IMR-90 (cell line): ENCODE data around the gene ANTXR1. TPM values are rescaled to one million over a fixed set of nuclear protein-coding genes. Genes with fewer than 3 reads are reported as not detected.

ENCODE experiments used
- ATAC-seq: fragments of 200-7000 bp; cut with Tn5 transposase; 2 replicates; pipeline ENCODE4 v1.9.1; 2020; ENCODE audit warnings: low read depth, mild to moderate bottlenecking, moderate library complexity
- BruUV-seq: library from RNA; stranded (reverse); fragments of 400-500 nt; replicated peaks from 2 replicates; lab custom pipeline; 2021; lab: Mats Ljungman, UMichigan
- CTCF ChIA-PET: fragments of 300-600 bp; formaldehyde crosslinking; extraction: SDS; loops from one replicate; lab custom pipeline; 2021; ENCODE audit warnings: antibody characterized with exemption; lab: Yijun Ruan, JAX
- POLR2A ChIA-PET: fragments of 300-600 bp; sonication (Branson Sonifier 250); formaldehyde crosslinking; loops from one replicate; lab custom pipeline; 2022; ENCODE audit warnings: antibody characterized with exemption; ENCODE audit not compliant: unreplicated experiment; lab: Charles Lee
- DNase-seq: peaks from one replicate; pipeline ENCODE4 v3.0.0; 2013
- H2AFZ ChIP-seq: replicated peaks from 2 replicates; pipeline ENCODE3; 2013; ENCODE audit warnings: low read length, mild to moderate bottlenecking; ENCODE audit not compliant: poor library complexity
- H2AK5ac ChIP-seq: 2 replicates; pipeline ENCODE4 v1.6.1; 2013; ENCODE audit warnings: low read depth, low read length, inconsistent platforms
- H2AK9ac ChIP-seq: replicated peaks from 2 replicates; pipeline ENCODE3; 2013; ENCODE audit warnings: mild to moderate bottlenecking, low read depth, low read length, moderate library complexity; ENCODE audit not compliant: poor library complexity
- H2BK120ac ChIP-seq: 2 replicates; pipeline ENCODE4 v1.6.1; 2013; ENCODE audit warnings: low read depth, low read length, inconsistent platforms
- H2BK15ac ChIP-seq: 3 replicates; pipeline ENCODE4 v1.6.1; 2013; ENCODE audit warnings: low read depth, low read length, inconsistent platforms
- H2BK20ac ChIP-seq: 2 replicates; pipeline ENCODE4 v1.6.1; 2013; ENCODE audit warnings: low read depth, mild to moderate bottlenecking, inconsistent platforms, low read length, moderate library complexity
- H2BK5ac ChIP-seq: 2 replicates; pipeline ENCODE4 v1.6.1; 2013; ENCODE audit warnings: mild to moderate bottlenecking, low read depth, low read length, inconsistent platforms; ENCODE audit not compliant: poor library complexity, severe bottlenecking
- H3K14ac ChIP-seq: replicated peaks from 2 replicates; pipeline ENCODE4 v1.6.1; 2013; ENCODE audit warnings: low read depth, low read length, inconsistent platforms
- H3K18ac ChIP-seq: 2 replicates; pipeline ENCODE4 v1.6.1; 2013; ENCODE audit warnings: low read depth, low read length, control low read depth
- H3K23ac ChIP-seq: 2 replicates; pipeline ENCODE4 v1.6.1; 2013; ENCODE audit warnings: low read depth, low read length, inconsistent platforms
- H3K27ac ChIP-seq: 2 replicates; pipeline ENCODE4 v1.5.1; 2013; ENCODE audit warnings: mild to moderate bottlenecking, control low read depth, low read length; ENCODE audit not compliant: insufficient read depth
- H3K27me3 ChIP-seq: 2 replicates; pipeline ENCODE4 v1.6.1; 2013; ENCODE audit warnings: low read length; ENCODE audit not compliant: control insufficient read depth, insufficient read depth
- H3K36me3 ChIP-seq: 2 replicates; pipeline ENCODE4 v1.6.1; 2013; ENCODE audit warnings: low read length, mixed read lengths; ENCODE audit not compliant: control insufficient read depth, insufficient read depth
- H3K4ac ChIP-seq: 2 replicates; pipeline ENCODE4 v1.6.1; 2013; ENCODE audit warnings: low read depth, low read length, inconsistent platforms
- H3K4me1 ChIP-seq: 2 replicates; pipeline ENCODE4 v1.6.1; 2013; ENCODE audit warnings: low read length, mixed read lengths; ENCODE audit not compliant: control insufficient read depth, insufficient read depth
- H3K4me2 ChIP-seq: 2 replicates; pipeline ENCODE4 v1.6.1; 2013; ENCODE audit warnings: low read depth, mild to moderate bottlenecking, control low read depth, low read length, moderate library complexity
- H3K4me3 ChIP-seq: 2 replicates; pipeline ENCODE4 v1.5.1; 2013; ENCODE audit warnings: low read depth, mild to moderate bottlenecking, control low read depth, low read length, moderate library complexity; ENCODE audit not compliant: insufficient read depth
- H3K56ac ChIP-seq: 2 replicates; pipeline ENCODE4 v1.6.1; 2013; ENCODE audit warnings: low read length, inconsistent platforms; ENCODE audit not compliant: insufficient read depth; ENCODE audit errors: extremely low read depth
- H3K79me1 ChIP-seq, 2 experiments: 2 replicates each; pipeline ENCODE4 v1.6.1; 2013; ENCODE audit warnings: low read length in 2 of 2, inconsistent platforms in 1 of 2, low read depth in 1 of 2
- H3K9ac ChIP-seq: 2 replicates; pipeline ENCODE4 v1.6.1; 2013; ENCODE audit warnings: low read depth, low read length, control low read depth
- H3K9me1 ChIP-seq: 2 replicates; pipeline ENCODE4 v1.6.1; 2013; ENCODE audit warnings: low read length, inconsistent platforms; ENCODE audit not compliant: insufficient read depth
- H3K9me3 ChIP-seq: 2 replicates; pipeline ENCODE4 v1.6.1; 2013; ENCODE audit warnings: low read length; ENCODE audit not compliant: control insufficient read depth, insufficient read depth
- H4K20me1 ChIP-seq: 2 replicates; pipeline ENCODE4 v1.6.1; 2013; ENCODE audit warnings: low read length, inconsistent platforms; ENCODE audit not compliant: insufficient read depth
- H4K5ac ChIP-seq: 2 replicates; pipeline ENCODE4 v1.6.1; 2013; ENCODE audit warnings: mild to moderate bottlenecking, low read depth, low read length, control low read depth
- H4K8ac ChIP-seq, 2 experiments: 2 replicates each; pipeline ENCODE4 v1.6.1; 2013; ENCODE audit warnings: low read depth in 2 of 2, low read length in 2 of 2, control low read depth in 1 of 2, inconsistent platforms in 1 of 2
- H4K91ac ChIP-seq: 2 replicates; pipeline ENCODE4 v1.6.1; 2013; ENCODE audit warnings: low read depth, low read length, inconsistent platforms; ENCODE audit not compliant: insufficient read depth
- MAFK ChIP-seq: IDR thresholded peaks from 2 replicates; pipeline ENCODE4 v1.6.1; 2012; ENCODE audit warnings: low read depth, low read length, improper control_type of control experiment
- NFE2L2 ChIP-seq: fragments of 150-350 bp; IDR thresholded peaks from 2 replicates; pipeline ENCODE4 v1.6.1; 2016; ENCODE audit warnings: low read depth, mild to moderate bottlenecking, low read length
- RCOR1 ChIP-seq: IDR thresholded peaks from 2 replicates; pipeline ENCODE4 v1.6.1; 2012; ENCODE audit warnings: mild to moderate bottlenecking, low read length, improper control_type of control experiment; ENCODE audit not compliant: insufficient replicate concordance
- RFX5 ChIP-seq: IDR thresholded peaks from 2 replicates; pipeline ENCODE4 v1.8.0; 2012; ENCODE audit warnings: low read depth, mild to moderate bottlenecking, low read length, moderate library complexity
- WGBS, 2 experiments: methylation state at CpG; one replicate each; pipeline versions ENCODE4 v1.1.5 to v1.1.7; 2013; ENCODE audit warnings: missing lambda C conversion rate in 2 of 2; ENCODE audit not compliant: insufficient read length in 1 of 2; ENCODE audit errors: extremely low coverage in 2 of 2; 5-methylcytosine and 5-hydroxymethylcytosine counted together
- dilution Hi-C: fragments of 300-500 bp; cut with HindIII; formaldehyde crosslinking; loops from one replicate; pipeline ENCODE4 v1.14.3; 2018; ENCODE audit warnings: low sequenced_read_pairs; ENCODE audit not compliant: unreplicated experiment
- in situ Hi-C: fragments of 300-500 bp; cut with MboI; formaldehyde crosslinking; loops from 3 replicates; pipeline ENCODE4 v1.14.3; 2019; ENCODE audit warnings: low sequenced_read_pairs, inconsistent platforms, mixed read lengths
- intact Hi-C: fragments of 100-400 bp; cut with micrococcal nuclease; formaldehyde crosslinking; loops from 2 replicates; pipeline ENCODE4 v1.10.0; 2022
- polyA plus RNA-seq, 3 experiments: library from polyadenylated mRNA; depleted of rRNA; stranded (reverse); fragments of >200 nt; gene quantifications; 2 replicates each; pipeline ENCODE4 v1.2.3, GENCODE V29; 2012; ENCODE audit warnings: low replicate concordance in 1 of 3
- total RNA-seq: library from RNA; depleted of rRNA; stranded (reverse); fragments of >200 nt; gene quantifications from 2 replicates; pipeline ENCODE4 v1.2.3, GENCODE V29; 2012
- TF ChIP-seq, protein P1 (sequence below): conservative IDR thresholded peaks from 2 replicates; pipeline ENCODE4 v1.5.1; 2012; ENCODE audit warnings: mild to moderate bottlenecking, low read depth, low read length, improper control_type of control experiment
- TF ChIP-seq, protein P2 (sequence below): fragments of 150-350 bp; IDR thresholded peaks from 2 replicates; pipeline ENCODE4 v1.6.1; 2016; ENCODE audit warnings: low read depth, mild to moderate bottlenecking, low read length, moderate library complexity, borderline replicate concordance

Gene ANTXR1
- total and polyA plus RNA-seq, 2 of the 4 experiments (the other 2 are of a cell fraction), result 27.2 to 36.9 TPM

DNA sequence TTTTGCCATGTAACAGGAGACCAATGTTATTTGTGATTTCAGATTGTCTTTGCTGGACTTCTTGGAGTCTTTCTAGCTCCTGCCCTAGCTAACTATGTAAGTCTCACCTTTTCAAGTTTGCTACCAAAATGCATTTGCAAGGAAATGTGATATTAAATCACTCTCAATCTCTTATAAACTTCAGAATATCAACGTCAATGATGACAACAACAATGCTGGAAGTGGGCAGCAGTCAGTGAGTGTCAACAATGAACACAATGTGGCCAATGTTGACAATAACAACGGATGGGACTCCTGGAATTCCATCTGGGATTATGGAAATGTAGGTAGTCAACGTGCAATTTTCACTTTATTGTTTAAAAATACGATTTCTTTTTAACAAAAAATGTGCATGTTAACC is 35.5 kb upstream of the ANTXR1 start:
- CTCF ChIA-PET, result interaction anchor here (0.7 kb wide), 1 partner anchor 145 kb away, joined by 3 read pairs; no protein-coding TSS in a partner anchor
- Histone ChIP-seq H4K20me1 (no peaks in the 10 kb centered on the region), H2AK9ac (no peak overlapping the region), H3K23ac (no peak overlapping the region), H4K91ac (no peak overlapping the region), H2AFZ (no peak overlapping the region), H3K9me1 (peaks cover 11% of the 10 kb centered on the region), H3K4ac (no peak overlapping the region), H2AK5ac (no peak overlapping the region), H3K4me2 (no peak overlapping the region), H2BK20ac (no peak overlapping the region), H3K9me3 (no peaks in the 10 kb centered on the region), H2BK15ac (no peak overlapping the region; the same call in 2 of the 3 replicates), H2BK5ac (no peak overlapping the region), H3K36me3 (no peaks in the 10 kb centered on the region), H4K8ac (no peak overlapping the region), H3K56ac (no peak overlapping the region), H3K9ac (no peak overlapping the region), H3K18ac (no peak overlapping the region), H3K27me3 (no peaks in the 10 kb centered on the region), H3K79me1 (peaks cover 0 to 3% of the 10 kb centered on the region in 2 experiments; a peak in 1 of 4 replicates), H3K27ac (no peak overlapping the region), H4K5ac (no peak overlapping the region), H2BK120ac (no peak overlapping the region), H3K14ac (no peak overlapping the region), H3K4me1 (peaks cover 8% of the 10 kb centered on the region), H3K4me3 (no peak overlapping the region)
- ATAC-seq, result no peak
- intact Hi-C loops (no loop called here), dilution Hi-C loops (no loop called here), in situ Hi-C loops (no loop called here)
- WGBS, 2 experiments, result no CpG with 5 or more reads among the region's 4 CpGs
- POLR2A ChIA-PET, result no interaction called here
- BruUV-seq, result no TSS peak
- TF ChIP-seq RCOR1 (no peak), MAFK (no peak), RFX5 (no peak), NFE2L2 (no peak)
- TF ChIP-seq, protein P1, sequence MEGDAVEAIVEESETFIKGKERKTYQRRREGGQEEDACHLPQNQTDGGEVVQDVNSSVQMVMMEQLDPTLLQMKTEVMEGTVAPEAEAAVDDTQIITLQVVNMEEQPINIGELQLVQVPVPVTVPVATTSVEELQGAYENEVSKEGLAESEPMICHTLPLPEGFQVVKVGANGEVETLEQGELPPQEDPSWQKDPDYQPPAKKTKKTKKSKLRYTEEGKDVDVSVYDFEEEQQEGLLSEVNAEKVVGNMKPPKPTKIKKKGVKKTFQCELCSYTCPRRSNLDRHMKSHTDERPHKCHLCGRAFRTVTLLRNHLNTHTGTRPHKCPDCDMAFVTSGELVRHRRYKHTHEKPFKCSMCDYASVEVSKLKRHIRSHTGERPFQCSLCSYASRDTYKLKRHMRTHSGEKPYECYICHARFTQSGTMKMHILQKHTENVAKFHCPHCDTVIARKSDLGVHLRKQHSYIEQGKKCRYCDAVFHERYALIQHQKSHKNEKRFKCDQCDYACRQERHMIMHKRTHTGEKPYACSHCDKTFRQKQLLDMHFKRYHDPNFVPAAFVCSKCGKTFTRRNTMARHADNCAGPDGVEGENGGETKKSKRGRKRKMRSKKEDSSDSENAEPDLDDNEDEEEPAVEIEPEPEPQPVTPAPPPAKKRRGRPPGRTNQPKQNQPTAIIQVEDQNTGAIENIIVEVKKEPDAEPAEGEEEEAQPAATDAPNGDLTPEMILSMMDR, result no peak
- TF ChIP-seq, protein P2, sequence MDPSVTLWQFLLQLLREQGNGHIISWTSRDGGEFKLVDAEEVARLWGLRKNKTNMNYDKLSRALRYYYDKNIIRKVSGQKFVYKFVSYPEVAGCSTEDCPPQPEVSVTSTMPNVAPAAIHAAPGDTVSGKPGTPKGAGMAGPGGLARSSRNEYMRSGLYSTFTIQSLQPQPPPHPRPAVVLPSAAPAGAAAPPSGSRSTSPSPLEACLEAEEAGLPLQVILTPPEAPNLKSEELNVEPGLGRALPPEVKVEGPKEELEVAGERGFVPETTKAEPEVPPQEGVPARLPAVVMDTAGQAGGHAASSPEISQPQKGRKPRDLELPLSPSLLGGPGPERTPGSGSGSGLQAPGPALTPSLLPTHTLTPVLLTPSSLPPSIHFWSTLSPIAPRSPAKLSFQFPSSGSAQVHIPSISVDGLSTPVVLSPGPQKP, result no peak
- no peak for DNase-seq
